ENCODE data around the gene OR10X1.

Gene OR10X1, protein sequence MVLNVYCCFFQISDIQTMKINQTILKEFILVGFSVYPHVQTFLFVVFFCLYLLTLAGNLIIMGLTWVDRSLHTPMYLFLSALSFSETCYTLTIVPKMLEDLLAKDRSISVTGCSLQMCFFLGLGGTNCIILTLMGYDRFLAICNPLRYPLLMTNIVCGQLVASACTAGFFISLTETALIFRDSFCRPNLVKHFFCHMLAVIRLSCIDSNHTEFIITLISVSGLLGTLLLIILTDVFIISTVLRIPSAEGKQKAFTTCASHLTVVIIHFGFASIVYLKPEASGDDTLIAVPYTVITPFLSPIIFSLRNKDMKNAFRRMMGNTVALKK

DNA sequence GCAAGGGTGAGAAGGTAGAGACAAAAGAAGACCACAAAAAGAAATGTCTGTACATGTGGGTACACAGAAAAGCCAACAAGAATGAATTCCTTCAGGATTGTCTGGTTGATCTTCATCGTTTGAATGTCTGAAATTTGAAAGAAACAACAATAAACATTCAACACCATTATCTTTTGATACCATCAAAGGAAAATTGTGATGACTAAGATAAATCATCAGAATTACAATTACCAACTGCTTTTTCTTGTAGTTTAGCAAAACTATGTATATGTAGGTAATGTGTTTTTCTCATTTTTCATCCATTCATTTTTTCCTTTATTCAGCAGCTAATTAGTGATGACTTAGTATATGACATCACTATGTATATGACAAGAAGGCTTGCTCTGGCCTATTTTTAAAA, at the start of gene OR10X1:
TSS of gene OR10X1 (minus strand) at position 167 of the 400 bp plus-strand sequence. CDS start at position 167, 0 bp downstream.
- no peak for DNase-seq

DNA sequence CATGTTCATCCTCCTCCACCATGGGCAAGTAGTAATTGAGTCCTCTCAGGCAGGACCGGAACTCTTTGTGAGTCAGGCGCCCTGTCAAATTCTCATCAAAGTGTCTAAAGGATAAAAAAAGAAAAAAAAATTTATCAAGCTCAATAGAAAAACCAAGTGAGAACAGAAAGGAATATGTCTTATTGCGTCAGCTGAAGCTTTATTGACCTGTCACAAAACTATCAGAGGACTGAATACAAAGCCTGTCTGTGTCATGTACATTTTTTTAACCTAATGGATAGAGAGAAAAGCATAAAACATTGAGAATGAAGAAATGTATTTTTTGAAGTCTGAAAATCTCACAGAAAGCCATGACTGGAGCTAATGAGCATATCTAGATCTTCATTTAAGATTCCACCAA, 34.1 kb upstream of the OR10X1 start:
- DNase-seq, result no peak

- DNase-seq, result no peak
These were observed 32.2 kb upstream of the OR10X1 start for GRCh38 chr1:158611916-158612315.

GRCh38 chr1:158607296-158607695, 27.6 kb upstream of the OR10X1 start:
- DNase-seq, result no peak

DNA sequence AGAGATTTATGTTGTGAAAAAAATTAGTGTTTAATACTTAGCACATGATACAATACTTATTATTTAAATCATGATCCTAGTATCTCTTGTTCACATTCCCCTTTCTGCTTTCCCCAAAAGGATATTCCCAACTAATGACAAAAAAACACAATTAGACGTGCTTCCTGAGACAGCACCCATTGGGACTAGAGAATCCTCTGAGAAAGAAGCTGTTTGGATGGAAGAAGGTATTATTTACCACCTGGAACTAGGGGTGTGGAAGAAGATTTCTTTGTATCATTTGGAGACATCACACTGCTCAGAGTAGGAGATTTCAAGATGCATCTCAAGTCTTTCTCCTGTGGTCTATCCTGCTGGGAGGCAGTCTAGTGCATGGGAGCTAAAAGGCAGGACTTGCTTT, 25.3 kb upstream of the OR10X1 start, which contains the start of gene OR10Z1:
TSS of gene OR10Z1 (plus strand) at position 301 of the 400 bp plus-strand sequence. CDS start 1,171 bp downstream, outside the sequence.
- no peak for DNase-seq

- DNase-seq, result no peak
These were observed 21.0 kb upstream of the OR10X1 start for GRCh38 chr1:158600735-158601134.

GRCh38 chr1:158586942-158587341, 7.2 kb upstream of the OR10X1 start:
- DNase-seq, result no peak

DNA sequence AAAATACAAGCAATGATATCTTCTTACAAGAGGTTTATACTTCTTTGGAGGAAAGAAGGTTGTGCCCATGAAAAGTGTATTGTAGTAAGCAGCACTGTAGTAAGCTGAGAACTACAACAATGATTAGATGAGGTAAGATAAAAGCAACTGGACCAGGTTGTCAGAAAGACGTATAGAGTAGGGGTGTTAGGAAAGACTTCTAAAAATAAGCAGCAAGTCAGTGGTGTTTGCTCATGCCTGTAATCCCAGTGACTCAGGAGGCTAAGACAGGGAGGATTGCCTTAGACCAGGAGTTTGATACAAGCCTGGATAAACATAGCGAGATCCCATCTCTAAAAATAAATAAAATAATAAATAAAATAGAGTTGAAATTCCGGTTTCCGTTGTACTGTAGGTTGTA, 4.3 kb upstream of the OR10X1 start:
- DNase-seq, result no peak

- DNase-seq, result no peak
These were observed 2.1 kb downstream of the OR10X1 start for GRCh38 chr1:158577561-158577960.

DNA sequence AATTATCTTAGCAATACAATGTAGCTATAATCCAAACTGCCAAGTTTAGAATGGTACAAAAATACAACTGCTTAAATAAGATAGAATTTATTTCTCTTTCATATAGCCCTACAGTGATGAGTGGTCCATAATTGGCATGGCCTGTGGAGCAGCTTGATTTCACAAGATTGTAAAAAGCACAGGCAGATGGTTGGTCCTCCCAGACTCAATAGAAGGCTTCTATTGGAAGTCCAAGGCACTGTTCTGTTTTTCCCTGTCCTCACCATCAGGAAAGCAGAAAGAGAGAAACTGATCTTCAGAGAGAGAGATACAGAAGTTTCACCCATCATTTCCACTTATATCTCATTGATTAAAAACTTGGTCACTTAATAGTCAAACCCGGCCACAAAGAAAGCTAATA, 7.5 kb downstream of the OR10X1 start:
- no peak for DNase-seq

GRCh38 chr1:158570480-158570879, 9.2 kb downstream of the OR10X1 start, which contains the start of gene OR6P1:
TSS of gene OR6P1 (minus strand) at chr1:158570580. CDS start at chr1:158563604, 6,976 bp downstream.
- DNase-seq, result no peak

DNA sequence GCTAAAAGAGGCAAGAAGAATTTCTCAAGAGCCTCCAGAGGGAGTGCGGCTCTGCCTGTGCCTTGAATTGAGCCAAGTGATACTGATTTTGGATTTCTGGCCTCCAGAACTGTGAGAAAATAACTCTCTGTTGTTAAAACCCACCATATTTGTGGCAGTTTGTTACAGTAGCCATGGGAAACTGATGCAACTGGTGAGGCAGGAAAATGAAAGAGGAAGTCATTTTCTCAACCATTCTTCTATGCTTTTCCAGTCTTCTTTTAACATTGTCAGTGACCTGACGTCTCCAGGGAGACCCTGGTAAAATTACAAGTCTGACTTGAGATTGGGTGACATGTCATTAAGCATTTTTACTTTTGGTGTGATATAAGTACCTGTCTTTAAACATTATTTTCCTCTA, 15.1 kb downstream of the OR10X1 start:
- no peak for DNase-seq

GRCh38 chr1:158563853-158564252, 15.8 kb downstream of the OR10X1 start:
- no peak for DNase-seq

GRCh38 chr1:158559696-158560095, 20.0 kb downstream of the OR10X1 start:
- DNase-seq, result no peak

GRCh38 chr1:158554352-158554751, 25.3 kb downstream of the OR10X1 start, which contains the start of gene OR6Y1:
TSS of gene OR6Y1 (minus strand) at chr1:158554405. CDS start at chr1:158548105, 6,300 bp downstream.
- no peak for DNase-seq

- no peak for DNase-seq
These were observed 27.4 kb downstream of the OR10X1 start for GRCh38 chr1:158552296-158552695.

- DNase-seq, result no peak
These were observed 32.2 kb downstream of the OR10X1 start for GRCh38 chr1:158547533-158547932.

- no peak for DNase-seq
These were observed 42.1 kb downstream of the OR10X1 start for GRCh38 chr1:158537609-158538008.

GRCh38 chr1:158534496-158534895, 45.2 kb downstream of the OR10X1 start:
- no peak for DNase-seq
